HG02884 (cell line): ENCODE results near the gene MAP3K7CL.
"Not testable (repeated sequence)": the region's sequence is repeated elsewhere in the genome, so short reads cannot be mapped to it uniquely, and the experiment has no call there.

Source experiments
- ATAC-seq: cut with Tn5 transposase; IDR thresholded peaks from one replicate; pipeline ENCODE4 v1.9.1; 2021; ENCODE audit warnings: mild to moderate bottlenecking, moderate library complexity; ENCODE audit not compliant: unreplicated experiment

MAP3K7CL gene

DNA sequence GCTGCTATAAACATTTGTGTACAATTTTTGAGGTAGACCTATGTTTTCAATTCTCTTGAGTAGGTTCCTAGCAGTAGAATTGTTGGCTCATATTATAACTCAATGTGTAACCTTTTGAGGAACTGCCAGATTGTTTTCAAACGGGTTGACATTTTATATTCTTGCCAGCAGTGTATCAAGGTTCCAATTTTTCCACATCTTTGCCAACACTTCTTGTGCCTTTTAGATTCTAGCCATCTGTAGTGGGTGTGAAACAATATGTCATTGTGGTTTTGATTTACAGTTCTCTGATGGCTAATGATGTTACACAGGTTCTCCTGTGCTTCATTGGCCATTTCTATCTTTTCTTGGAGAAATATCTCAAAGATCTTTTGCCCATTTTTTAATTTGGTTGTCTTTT lies 36.4 kb downstream of the MAP3K7CL start:
- ATAC-seq = no peak

DNA sequence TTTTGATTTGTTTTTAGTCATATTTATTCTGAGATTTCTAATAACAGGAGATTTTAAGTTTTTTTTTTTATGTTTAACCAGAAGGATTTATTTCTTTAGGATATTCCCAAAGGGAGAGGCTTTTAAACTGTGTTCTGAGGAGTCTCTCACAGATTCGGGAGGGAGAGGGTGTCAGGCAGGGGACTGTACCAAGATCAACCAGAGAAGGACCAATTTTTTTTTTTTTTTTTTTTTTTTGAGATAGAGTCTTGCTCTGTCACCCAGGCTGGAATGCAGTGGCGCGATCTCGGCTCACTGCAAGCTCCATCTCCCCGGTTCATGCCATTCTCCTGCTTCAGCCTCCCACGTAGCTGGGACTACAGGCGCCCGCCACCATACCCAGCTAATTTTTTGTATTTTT lies 37.0 kb downstream of the MAP3K7CL start:
- ATAC-seq = not testable (repeated sequence)

DNA sequence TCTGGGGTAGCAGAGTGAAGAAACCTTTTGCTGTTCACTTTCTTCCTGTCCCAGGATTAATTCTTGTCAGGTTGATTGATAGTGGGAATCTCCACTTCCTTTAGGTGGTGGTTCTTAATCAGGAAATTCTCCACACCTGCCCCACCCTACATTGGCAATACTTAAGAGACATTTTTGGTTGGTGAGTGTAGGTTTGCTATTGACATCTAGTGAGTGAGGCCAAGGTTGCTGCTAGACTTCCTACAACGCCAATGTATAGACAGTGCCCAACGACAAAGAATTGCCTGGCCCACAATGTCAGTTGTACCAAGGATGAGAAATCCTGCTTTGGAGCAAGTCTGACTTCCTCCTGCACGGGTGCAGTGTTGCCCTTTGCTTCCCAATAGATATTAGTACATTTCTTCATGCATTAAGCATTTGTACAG lies 38.5 kb downstream of the MAP3K7CL start:
- ATAC-seq = no peak

DNA sequence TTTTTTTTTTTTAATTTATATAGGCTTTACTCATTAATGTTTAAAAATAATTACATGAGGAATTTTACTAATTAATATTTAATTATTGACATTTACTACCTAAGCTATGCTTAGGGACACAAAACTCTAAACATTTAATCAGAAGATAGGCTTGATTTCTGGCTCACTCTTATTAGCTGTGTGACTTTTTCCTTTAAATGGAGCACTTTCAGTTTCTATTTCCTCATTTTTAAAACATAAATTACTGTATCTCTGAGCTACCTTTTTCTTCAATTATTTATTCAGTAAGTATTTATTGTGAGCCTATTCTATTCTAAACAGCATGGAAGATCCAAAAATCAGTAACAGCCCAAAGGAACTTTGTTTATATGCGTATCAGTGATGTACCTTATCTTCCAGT lies 40.5 kb downstream of the MAP3K7CL start:
- ATAC-seq = no peak

DNA sequence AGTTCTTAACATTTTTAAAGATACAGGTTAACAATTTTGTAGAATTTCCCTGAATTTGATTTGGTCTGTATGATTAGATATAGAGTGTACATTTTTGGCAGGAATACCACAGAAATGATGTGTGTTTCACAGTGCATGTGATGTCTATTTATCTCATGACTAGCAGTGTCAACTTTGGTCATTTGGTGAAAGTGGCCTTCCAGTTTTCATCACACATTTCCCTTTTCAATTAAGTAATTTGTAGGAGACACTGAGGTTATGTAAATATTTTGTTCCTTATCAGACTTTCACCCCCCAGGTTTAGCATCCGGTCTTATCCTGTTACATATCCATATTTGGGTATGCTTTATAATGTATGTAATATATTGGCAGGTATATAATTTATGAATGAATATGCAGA lies 41.8 kb downstream of the MAP3K7CL start:
- ATAC-seq = no peak

DNA sequence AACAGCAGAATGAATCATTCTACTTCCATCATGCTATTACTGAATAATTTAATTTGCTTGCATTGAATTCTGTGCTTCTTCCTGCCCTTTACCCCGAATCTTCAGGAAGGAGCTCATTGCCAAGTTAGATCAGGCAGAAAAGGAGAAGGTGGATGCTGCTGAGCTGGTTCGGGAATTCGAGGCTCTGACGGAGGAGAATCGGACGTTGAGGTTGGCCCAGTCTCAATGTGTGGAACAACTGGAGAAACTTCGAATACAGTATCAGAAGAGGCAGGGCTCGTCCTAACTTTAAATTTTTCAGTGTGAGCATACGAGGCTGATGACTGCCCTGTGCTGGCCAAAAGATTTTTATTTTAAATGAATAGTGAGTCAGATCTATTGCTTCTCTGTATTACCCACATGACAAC lies 44.2 kb downstream of the MAP3K7CL start:
- no peak for ATAC-seq

DNA sequence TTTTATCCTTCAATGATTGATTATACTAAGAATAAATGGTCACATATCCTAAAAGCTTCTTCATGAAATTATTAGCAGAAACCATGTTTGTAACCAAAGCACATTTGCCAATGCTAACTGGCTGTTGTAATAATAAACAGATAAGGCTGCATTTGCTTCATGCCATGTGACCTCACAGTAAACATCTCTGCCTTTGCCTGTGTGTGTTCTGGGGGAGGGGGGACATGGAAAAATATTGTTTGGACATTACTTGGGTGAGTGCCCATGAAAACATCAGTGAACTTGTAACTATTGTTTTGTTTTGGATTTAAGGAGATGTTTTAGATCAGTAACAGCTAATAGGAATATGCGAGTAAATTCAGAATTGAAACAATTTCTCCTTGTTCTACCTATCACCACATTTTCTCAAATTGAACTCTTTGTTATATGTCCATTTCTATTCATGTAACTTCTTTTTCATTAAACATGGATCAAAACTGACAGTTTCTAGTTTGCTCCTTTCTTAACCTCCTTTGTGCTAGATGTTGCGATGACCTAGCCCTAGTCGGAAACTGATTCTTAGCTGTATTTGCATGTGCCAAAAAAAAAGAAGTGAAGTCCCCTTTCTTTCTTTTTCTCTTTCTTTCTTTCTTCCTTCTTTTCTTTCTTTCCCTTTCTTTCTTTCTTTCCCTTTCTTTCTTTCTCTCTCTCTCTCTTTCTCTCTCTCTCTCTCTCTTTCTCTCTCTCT lies 45.1 kb downstream of the MAP3K7CL start:
- ATAC-seq = no peak

DNA sequence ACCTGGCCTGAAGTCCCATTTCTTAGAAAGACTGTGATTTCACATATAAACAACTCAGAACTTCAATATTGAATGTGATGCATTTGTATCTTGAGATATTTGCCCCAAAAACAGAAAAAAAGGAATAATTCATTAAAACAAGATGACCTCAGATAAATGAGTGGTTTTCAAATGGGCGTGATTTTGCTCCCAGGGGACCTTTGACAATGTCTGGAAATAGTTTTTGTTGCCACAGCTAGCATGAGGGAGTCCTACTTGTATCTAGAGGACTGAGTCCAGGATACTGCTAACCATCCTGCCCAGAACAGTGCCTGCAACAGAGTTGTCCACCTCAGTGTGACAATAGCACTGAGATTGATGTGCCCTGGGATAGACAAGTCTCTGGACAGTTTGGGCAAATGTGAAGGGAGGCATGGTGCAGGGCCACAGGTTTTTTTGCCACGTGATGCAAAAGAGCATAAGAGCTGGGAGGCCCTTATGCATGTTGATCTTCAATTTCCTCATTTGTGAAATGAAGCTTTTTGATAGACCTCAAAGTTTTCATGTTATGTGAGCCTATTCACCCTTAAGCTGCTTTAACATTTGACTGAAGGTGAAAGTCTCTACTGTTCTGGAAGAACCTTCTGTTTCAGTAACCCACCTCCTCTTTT lies 46.2 kb downstream of the MAP3K7CL start:
- ATAC-seq = no peak

DNA sequence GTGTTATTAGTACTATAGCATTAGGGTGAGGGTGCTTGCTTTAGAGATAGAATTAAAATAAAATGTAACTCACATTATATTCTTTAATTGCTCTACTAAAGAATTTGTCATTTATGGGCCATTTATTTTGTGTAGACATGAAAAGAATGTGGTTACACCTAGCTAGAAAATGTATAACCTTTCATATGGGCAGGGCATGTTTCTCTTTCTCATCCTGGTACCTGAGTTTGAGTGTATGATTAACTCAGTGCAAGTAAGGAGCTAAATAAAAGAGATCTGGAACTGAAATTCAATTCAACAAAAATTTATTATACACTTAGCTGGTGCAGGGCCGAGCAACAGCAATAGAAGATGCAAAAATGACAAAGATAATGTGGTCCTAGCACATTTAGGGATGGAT lies 47.4 kb downstream of the MAP3K7CL start:
- ATAC-seq = no peak

DNA sequence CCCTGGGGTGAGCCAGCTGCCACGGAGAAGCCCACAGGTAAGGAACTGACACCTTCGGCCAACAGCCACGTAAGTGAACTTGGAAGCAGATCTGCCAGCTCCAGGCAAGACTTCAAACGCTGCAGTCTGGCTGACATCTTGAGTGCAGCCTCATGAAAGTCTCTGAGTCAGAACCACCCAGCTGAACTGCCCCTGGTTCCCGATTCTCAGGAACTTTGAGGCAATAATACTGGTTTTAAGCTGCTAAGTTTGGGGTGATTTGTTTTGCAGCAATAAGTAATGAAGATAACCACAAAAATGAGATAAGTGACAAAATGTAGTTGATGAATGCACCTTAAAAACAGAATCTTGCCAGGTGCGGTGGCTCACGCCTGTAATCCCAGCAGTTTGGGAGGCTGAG lies 48.5 kb downstream of the MAP3K7CL start:
- ATAC-seq = no peak

DNA sequence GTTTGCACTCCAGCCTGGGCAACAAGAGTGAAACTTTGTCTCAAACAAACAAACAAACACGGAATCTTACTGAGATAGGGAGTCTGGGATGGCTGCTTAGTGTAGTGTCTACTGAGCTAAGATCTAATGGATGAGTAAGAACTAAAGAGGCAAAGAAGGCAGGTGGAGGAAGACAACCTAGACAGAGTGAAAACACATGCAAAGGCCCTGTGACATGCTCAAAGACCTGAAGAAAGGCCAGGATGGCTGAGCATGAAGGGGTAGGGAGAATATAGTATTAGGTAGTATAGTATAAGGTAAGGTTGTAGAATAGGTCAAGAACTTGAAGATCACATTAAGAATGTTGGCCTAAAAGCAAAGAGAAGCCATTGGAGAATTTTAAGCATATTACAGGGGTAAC lies 49.1 kb downstream of the MAP3K7CL start:
- ATAC-seq = no peak

DNA sequence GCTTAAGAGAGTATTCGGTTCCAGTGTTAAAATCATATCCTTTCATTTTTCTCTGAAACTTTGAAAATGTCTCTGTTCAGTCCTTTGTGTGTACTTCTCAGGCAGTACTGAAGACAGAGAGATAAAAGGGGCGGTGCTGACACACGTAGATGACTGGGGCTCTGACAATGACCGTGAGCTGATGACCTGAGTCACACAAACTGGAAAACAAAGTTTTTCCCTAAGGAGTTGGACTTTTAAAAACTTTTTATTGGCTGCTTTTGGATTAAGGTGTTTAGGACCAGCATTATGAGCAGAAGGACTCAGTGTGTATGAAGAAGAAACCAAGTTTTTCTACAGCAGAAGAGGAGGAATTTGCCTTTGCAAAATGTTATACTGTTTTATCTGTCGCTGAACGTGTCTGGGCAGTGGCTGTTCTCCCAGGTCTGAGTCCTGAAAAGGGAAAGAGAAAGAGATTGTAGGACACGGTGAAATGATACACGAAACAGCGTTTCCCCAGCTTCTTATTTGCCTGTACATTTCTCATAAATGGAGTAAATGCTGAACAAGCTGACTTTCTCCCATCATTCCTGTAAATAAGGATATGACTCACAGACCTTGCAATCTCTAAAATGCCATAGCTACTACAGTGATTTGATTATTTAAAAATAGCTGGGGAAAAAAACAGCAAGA lies 51.5 kb downstream of the MAP3K7CL start:
- ATAC-seq = no peak

DNA sequence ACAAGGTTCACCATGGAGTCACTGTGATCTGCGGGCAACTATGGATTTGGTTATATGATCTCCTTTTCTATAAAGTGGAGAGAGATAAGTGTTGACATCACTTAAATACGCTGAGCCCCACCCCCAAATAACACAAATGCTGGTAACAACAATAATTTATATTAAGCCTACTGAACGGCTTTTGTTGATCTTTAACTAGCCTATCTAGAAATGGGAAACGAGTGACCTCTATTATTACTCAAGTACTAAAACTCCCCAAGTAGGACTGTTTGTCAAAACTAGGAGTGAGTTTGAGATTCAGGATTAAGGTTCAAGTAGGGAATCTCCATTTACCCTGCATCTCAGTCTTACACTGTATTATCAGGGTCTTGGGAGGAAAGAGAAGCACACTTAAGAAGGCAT lies 52.2 kb downstream of the MAP3K7CL start:
- ATAC-seq = no peak

DNA sequence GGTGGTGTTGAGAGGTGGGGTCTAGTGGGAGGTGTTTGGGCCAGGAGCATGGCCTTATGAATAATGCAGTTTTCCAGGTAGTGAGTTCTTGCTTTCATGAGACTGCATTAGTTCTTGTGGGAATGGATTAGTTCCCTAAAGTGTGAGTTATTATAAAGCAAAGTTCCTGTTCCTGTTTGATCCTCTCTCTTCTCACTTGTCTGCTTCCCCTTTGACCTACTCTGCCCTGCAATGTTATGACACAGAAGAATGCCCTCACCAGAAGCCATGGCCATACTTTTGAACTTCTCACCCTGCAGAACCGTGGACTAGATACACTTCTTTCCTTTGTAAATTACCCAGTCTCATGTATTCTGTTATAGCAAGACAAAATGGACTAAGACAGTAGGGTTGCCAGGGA lies 53.6 kb downstream of the MAP3K7CL start:
- no peak for ATAC-seq

DNA sequence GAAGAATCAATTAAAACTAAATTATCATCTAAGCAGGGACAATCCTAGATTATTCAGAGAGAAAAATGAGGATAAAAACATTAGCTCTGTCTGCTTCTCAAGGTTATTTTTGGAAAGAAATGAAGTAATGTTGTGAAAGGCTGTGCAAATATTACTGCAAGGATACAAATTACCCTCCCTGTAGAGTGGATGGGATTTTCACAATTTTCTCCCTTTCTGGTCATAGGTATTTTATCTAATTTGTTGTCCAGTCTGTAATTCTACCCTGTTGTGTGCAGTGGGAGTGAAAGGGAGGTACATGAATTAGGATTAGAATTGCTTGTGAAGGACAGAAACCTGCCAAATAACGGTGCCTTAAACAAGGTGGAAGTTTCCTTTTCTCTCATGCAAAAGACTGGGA lies 54.7 kb downstream of the MAP3K7CL start:
- ATAC-seq = no peak

DNA sequence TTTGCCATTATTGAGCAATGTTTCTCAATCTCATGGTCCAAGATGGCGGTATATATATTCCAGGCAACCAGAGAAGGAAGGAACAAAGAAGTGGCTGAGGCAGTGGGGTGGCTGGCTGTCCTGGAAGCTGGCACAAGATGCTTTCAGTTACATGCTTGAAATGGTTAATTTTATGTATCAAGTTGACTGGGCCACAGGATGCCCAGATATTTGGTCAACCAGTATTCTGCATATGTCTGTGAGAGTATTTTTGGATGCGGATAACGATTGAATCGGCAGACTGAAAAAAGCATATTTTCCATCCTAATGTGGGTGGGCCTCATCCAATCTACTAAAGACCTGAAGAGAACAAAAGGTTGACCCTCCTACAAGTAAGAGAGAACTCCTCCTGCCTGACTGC lies 55.2 kb downstream of the MAP3K7CL start:
- no peak for ATAC-seq

DNA sequence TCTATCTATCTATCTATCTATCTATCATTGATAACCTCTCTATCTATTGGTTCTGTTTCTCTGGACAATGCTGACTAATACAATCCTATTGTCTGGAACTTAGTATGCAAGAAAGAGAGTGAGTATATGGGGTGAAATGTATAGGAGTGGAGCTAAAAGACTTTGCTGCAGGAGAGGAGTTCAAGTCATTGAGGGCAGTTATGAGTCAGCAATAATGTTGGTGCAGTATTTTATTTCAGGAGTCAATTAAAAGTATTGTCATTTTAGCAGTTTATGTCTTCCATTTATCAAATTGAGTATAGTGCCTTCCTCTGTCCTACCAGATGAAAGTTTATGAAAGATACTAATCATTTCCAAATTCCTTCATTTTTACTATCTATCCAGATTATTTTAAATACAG lies 55.8 kb downstream of the MAP3K7CL start:
- no peak for ATAC-seq

DNA sequence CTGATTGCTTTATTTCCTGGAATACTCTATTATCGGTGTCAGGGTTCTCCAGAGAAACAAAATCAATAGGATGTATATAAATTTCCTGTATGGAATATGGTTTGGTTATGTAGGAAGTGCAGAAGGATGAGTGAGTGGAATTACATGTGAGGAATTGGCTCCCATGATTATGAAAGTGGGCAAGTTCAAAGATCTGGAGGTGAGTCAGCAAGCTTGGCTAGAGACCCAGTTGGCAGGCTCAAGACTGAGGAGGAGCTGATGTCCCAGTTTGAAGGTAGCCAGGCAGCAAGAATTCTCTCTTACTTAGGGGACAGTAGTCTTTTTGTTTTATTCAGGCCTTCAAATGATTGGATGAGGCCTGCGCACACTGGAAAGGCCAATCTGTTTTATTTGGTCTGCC lies 57.5 kb downstream of the MAP3K7CL start:
- ATAC-seq = no peak

DNA sequence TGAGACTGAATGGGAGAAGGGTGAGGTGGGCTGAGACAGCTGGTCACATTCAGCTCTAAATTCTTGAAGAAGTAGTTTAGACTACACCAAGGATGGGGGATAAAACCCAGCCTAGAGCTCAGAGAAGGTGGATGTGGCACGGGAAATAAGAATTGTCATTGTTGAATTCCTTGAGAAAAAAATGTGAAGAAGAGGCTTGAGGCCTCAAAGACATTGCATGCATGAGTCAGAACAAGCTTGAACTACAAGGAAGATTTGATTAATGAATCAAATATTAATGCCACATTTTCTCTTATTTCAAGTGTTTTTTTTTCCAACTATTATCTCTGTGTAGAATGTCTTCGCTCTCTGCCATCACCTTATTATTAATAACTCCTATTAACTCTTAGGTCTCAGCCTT lies 58.9 kb downstream of the MAP3K7CL start:
- no peak for ATAC-seq

DNA sequence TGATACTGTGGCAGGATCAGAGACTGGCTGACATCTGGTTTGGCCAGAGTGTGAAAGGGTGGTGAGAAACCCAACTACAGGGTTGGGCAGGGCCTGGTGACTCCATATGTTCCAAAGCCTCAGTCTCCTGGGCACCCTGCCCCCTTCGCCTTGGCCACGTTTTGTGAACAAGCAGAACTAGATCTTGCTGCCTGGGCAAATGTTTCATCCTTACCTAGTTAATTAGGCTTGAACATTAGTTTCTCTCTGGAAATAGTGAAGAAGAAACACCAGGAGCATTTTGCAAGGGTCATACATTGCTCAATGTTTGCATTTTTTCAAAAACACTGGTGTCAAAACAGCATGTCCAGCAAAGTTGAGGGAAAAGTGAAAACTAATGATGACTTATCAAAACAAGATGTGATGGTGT lies 60.5 kb downstream of the MAP3K7CL start:
- no peak for ATAC-seq

DNA sequence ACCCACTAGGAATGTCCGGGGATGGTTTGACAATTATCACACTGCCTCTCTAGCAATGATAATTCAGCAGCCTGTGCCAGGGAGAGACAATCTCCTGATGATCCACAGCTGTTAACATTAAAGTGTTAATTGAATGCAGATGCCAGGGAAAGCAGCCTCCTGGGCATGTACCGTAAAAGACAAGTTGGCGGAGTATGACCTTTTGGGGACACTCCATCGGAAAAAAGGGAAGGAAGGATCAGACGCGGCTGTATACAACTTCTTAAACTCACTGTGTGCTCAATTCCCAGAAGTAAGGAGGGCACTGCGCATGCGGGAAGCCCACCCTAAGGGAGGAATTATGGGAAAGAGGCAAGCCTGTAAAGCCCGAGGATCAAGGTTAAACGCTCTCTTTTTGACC lies 62.6 kb downstream of the MAP3K7CL start:
- ATAC-seq = no peak

DNA sequence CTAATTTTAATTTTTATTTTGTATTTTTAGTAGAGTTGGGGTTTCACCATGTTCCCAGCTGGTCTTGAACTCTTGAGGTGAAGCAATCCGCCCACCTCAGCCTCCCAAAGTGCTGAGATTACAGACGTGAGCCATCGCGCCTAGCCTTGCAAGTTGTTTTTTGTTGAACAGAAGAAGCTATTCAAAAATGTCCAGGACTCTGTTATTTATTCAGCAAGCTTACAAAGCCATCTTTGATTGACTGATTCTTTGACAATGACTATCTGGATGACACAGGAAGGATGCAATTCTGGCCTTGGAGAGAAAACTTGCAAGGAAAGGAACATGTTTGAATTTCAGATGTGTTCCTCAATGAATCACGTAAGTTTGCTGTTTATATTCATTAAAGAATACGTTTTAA lies 63.5 kb downstream of the MAP3K7CL start:
- ATAC-seq = no peak
